GM12892 (cell line): Measurements from ENCODE around the gene KIAA1958.

ENCODE experiments used
- DNase-seq: peaks from one replicate; pipeline ENCODE4 v3.0.0; 2011; ENCODE audit not compliant: insufficient read length
- FAIRE-seq: peaks from 2 replicates; lab custom pipeline; 2011; peaks lifted over from hg19 to GRCh38; lab: Jason Lieb, UNC
- POLR2A ChIP-seq: IDR thresholded peaks from 2 replicates; pipeline ENCODE4 v1.6.1; 2011; ENCODE audit warnings: low read depth, low read length, control low read depth
- POLR2AphosphoS5 ChIP-seq: IDR thresholded peaks from 2 replicates; pipeline ENCODE4 v1.6.1; 2011; ENCODE audit warnings: low read depth, low read length, control low read depth
- TAF1 ChIP-seq: IDR thresholded peaks from 2 replicates; pipeline ENCODE4 v1.6.1; 2011; ENCODE audit warnings: low read depth, mild to moderate bottlenecking, control low read depth, low read length, borderline replicate concordance

Gene KIAA1958

DNA sequence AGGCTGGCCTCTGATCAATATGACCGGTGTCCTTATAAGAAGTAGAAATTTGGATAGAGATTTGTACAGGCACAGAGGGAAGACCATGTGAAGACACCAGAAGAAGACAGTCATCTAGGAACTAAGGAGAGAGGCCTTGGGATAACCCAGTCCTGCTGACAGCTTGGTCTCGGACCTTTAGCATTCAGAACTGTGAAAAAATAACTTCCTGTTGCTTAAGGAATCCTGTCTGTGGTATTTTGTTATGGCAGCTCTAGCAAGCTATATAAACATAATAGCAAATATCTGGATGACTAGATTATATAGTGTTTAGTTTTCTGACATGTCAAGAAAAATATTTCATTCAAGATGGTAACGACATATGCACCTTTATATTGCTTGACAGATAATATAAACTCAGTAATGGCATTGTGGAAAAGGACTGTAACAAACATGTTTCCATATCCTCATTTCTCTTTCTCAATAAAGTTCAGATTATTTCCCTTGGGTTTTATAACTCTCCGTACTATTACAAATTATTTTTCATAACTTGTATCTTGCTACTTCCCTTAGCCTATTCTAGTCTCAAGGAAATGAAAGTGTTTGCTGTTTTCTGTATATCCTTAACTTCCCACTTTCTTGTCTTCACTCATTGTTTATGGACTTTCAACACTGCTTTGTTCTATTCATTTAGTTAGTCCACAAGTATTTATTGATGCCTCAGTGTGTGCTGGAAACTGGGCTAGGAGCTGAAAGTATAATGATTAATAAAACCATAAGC is 62.4 kb downstream of the KIAA1958 start:
- DNase-seq = no peak
- TF ChIP-seq TAF1 (no peak), POLR2A (no peak), POLR2AphosphoS5 (no peak)
- no peak for FAIRE-seq

DNA sequence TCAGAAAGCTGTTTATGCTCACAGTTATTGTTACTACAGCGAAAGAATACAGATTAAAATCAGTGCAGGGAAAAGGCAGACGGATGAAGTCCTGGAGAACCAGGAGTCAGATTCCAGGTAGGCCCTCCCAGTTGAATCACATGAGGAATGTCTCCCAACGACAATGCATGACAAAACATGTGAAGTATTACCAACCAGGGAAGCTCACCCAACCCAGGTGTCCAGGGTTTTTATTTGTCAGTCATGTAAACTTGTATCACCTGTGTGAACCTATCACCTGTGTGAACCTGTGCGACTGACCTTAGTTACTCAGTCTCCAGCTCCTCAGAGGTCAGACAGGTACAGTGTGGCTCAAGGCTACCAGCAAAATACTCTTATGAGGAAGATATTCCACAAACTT is 63.9 kb downstream of the KIAA1958 start:
- no peak for FAIRE-seq
- no peak for DNase-seq
- TF ChIP-seq TAF1 = no peak
- TF ChIP-seq POLR2A = no peak
- no peak for TF ChIP-seq POLR2AphosphoS5

- FAIRE-seq = no peak
- TF ChIP-seq TAF1 = no peak
- no peak for TF ChIP-seq POLR2AphosphoS5
- no peak for TF ChIP-seq POLR2A
- no peak for DNase-seq
These were observed 65.0 kb downstream of the KIAA1958 start for GRCh38 chr9:112551641-112552040.

- TF ChIP-seq POLR2A (no peak), POLR2AphosphoS5 (no peak), TAF1 (no peak)
These were observed 65.8 kb downstream of the KIAA1958 start for GRCh38 chr9:112552229-112553056.

DNA sequence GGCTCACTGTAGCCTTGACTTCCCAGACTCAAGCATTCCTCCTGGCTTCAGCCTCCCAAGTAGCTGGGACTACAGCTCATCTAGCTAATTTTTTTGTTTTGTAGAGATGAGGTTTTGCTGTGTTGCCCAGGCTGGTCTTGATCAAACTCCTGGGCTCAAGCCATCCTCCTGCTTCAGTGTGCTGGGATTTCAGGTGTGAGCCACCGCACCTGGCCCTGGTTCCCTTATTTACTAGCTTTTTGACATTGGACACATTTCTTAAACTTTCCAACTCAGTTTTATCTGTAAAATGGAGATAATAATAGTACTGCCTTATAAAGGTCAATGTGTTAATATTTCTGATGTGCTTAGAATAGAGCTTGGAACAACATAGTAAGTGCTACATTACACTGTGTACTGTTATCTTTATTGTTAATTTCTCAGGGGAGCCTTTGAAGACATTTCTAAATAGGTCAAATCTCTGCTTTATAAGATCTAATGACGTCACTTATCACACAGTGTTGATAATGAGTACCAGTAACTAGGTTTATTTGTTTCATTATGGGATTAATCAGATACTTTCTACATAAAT is 66.7 kb downstream of the KIAA1958 start:
- no peak for DNase-seq
- no peak for FAIRE-seq
- no peak for TF ChIP-seq POLR2A
- TF ChIP-seq TAF1 = no peak
- TF ChIP-seq POLR2AphosphoS5 = no peak

More at GRCh38 chr9:112552229-112553056, 65.8 kb downstream of the KIAA1958 start:
- FAIRE-seq = no peak
- no peak for DNase-seq

DNA sequence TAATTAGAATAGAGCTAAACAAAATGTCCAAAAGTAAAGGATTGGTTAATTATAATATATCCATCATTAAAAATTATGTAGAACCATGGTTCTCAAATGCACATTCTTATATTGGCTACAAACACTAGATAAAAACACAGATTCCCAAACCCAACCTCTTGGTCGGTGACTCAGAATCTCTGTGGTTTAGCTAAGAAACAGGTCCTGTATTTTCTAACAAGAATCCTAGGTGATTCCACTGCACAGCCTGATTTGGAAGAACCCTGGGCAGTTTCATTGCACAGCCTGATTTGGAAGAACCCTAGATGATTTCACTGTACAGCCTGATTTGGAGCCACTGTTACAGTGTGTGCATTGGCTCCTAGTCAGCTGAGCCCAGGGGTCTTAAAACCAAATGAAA is 67.9 kb downstream of the KIAA1958 start:
- DNase-seq = no peak
- TF ChIP-seq POLR2A = no peak
- TF ChIP-seq TAF1 = no peak
- no peak for TF ChIP-seq POLR2AphosphoS5
- FAIRE-seq = no peak

DNA sequence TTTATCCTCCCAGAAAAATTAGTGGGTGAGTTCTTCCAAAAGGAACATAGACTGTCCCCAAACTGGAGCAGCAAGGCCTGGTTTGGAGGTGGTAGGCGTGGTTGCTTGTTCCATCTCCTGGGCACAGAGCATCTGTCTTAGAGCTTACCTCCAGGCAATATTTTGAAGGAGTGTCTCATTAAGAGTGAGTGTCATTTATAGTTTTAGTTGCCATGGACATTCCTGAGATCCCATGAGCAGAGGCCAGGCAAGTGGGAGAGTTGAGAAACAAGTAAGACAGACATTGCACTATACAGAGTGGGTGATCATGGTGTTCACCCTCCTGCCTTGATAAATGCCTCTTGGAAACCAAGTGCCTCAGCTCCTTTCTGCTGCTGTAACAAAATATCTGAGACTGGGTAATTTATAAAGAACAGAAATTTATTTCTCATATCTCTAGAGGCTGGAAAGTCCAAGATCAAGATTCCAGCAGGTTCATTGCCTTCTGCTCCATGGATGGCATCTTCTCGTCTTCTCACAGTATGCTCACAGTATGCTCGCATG is 68.5 kb downstream of the KIAA1958 start:
- no peak for TF ChIP-seq TAF1
- TF ChIP-seq POLR2A = no peak
- TF ChIP-seq POLR2AphosphoS5 = no peak
- FAIRE-seq (no peak), DNase-seq (no peak)

DNA sequence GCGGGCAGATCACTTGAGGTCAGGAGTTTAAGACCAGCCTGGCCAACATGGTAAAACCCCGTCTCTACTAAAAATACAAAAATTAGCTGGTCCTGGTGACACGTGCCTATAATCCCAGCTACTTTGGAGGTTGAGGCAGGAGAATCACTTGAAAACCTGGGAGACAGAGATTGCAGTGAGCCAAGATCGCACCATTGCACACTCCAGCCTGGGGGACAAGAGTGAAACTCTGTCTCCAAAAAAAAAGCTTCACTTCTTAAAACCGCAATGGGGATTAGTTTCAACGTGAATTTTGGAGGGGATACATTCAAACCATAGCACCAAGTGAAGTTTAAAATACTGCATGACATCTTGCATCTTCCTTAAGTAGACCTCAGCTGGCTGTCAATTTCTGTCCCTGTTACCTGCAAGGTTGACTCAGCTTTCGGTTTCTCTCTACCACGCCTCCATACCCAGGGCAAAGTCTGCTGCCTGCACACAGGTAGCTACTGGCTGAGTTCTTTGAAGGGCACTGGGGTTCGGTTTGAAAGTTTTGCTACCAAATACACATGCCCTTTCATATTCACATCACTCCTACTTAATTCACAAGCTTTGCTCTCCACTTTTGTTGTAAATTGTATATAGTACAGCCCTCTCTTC is 69.3 kb downstream of the KIAA1958 start:
- DNase-seq = no peak
- no peak for FAIRE-seq
- TF ChIP-seq POLR2AphosphoS5 (no peak), TAF1 (no peak), POLR2A (no peak)

DNA sequence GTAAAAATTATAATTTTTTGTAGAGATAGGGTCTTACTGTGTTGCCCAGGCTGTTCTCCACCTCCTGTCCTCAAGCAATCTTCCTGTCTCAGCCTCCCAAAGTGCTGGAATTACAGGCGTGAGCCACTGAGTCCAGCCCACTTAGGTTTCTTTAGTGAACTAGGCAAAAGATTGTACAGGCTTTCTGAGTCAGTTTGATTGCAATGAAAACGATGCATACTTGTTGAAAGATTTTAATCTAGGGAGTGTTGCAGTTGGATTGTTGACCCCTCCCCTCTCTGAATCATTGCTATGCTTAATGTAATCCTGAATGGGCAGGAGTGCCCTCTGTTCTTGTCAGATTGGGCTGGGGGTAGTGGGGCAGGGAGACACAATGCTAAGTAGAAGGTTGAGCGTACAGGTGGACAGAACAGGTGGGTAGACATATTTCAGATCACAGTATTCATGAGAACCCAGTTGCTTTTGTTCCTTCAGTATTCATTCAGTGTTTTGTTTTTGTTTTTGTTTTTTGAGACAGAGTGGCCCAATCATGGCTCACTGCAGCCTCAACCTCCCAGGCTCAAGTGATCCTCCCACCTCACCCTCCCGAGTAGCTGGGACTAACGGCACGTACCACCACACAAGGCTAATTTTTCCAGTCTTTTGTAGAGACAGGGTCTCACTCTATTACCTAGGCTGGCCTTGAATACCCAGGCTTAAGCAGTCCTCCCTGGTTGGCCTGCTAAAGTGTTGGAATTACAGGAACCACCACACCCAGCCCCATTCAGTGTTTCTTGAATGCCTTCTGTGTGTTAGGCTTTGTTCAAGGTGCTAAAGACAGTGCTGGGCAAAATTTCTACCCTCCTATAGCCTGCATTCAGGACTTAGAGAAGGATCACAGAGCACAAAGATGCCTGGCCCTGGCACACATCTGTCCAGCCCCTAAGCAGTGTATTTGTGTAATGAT is 70.1 kb downstream of the KIAA1958 start:
- TF ChIP-seq POLR2AphosphoS5 (no peak), POLR2A (no peak), TAF1 (no peak)
- DNase-seq (no peak), FAIRE-seq (no peak)

GRCh38 chr9:112558476-112558875 is 71.8 kb downstream of the KIAA1958 start:
- DNase-seq (no peak), FAIRE-seq (no peak)

More at GRCh38 chr9:112558476-112558875, 71.8 kb downstream of the KIAA1958 start:
- TF ChIP-seq TAF1 (no peak), POLR2A (no peak), POLR2AphosphoS5 (no peak)
